Type B pancreatic cell (in vitro differentiated cells): ENCODE measurements around the gene XYLT1. TPM values are rescaled to one million over a fixed set of nuclear protein-coding genes. Genes with fewer than 3 reads are reported as not detected.

Source experiments
- DNase-seq: peaks from one replicate; pipeline ENCODE4 v3.0.0; 2021; ENCODE audit warnings: mixed read lengths; ENCODE audit not compliant: unreplicated experiment; ENCODE audit errors: extremely low spot score
- H3K27ac Mint-ChIP-seq: 2 replicates; pipeline ENCODE4 v1.8.0; 2021; ENCODE audit warnings: mild to moderate bottlenecking, mixed read lengths
- H3K27me3 Mint-ChIP-seq: 2 replicates; pipeline ENCODE4 v1.8.0; 2021; ENCODE audit warnings: mixed read lengths
- H3K36me3 Mint-ChIP-seq: 2 replicates; pipeline ENCODE4 v1.8.0; 2021; ENCODE audit warnings: mixed read lengths
- H3K4me1 Mint-ChIP-seq: one replicate; pipeline ENCODE4 v1.8.0; 2021; ENCODE audit warnings: mixed read lengths; ENCODE audit not compliant: unreplicated experiment
- H3K4me3 Mint-ChIP-seq: 2 replicates; pipeline ENCODE4 v1.8.0; 2021; ENCODE audit warnings: mild to moderate bottlenecking, mixed read lengths
- H3K9me3 Mint-ChIP-seq: 2 replicates; pipeline ENCODE4 v1.8.0; 2021; ENCODE audit warnings: mixed read lengths
- total RNA-seq: library from RNA; stranded (reverse); gene quantifications from 2 replicates; pipeline ENCODE4 v1.2.1, GENCODE V29; 2021; ENCODE audit warnings: low replicate concordance
- TF ChIP-seq, protein P1 (sequence below): fragments of 200-600 bp; sonication (generic); conservative IDR thresholded peaks from 2 replicates; pipeline ENCODE4 v1.5.0; 2021; ENCODE audit warnings: antibody characterized with exemption, mild to moderate bottlenecking

The XYLT1 gene
- total RNA-seq, 1 donor from 2014 or later: 14.9 TPM

- Mint-ChIP-seq H3K36me3 (no peaks in the 10 kb centered on the region), H3K4me1 (peaks cover 40% of the 10 kb centered on the region), H3K27ac (no peak overlapping the region), H3K27me3 (peaks cover 7% of the 10 kb centered on the region), H3K4me3 (peak overlapping the region; percentile 44), H3K9me3 (no peaks in the 10 kb centered on the region)
- TF ChIP-seq, protein P1, sequence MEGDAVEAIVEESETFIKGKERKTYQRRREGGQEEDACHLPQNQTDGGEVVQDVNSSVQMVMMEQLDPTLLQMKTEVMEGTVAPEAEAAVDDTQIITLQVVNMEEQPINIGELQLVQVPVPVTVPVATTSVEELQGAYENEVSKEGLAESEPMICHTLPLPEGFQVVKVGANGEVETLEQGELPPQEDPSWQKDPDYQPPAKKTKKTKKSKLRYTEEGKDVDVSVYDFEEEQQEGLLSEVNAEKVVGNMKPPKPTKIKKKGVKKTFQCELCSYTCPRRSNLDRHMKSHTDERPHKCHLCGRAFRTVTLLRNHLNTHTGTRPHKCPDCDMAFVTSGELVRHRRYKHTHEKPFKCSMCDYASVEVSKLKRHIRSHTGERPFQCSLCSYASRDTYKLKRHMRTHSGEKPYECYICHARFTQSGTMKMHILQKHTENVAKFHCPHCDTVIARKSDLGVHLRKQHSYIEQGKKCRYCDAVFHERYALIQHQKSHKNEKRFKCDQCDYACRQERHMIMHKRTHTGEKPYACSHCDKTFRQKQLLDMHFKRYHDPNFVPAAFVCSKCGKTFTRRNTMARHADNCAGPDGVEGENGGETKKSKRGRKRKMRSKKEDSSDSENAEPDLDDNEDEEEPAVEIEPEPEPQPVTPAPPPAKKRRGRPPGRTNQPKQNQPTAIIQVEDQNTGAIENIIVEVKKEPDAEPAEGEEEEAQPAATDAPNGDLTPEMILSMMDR: no peak
- DNase-seq: no peak
Measured at GRCh38 chr16:17377360-17378324, 93.1 kb downstream of the XYLT1 start.

DNA sequence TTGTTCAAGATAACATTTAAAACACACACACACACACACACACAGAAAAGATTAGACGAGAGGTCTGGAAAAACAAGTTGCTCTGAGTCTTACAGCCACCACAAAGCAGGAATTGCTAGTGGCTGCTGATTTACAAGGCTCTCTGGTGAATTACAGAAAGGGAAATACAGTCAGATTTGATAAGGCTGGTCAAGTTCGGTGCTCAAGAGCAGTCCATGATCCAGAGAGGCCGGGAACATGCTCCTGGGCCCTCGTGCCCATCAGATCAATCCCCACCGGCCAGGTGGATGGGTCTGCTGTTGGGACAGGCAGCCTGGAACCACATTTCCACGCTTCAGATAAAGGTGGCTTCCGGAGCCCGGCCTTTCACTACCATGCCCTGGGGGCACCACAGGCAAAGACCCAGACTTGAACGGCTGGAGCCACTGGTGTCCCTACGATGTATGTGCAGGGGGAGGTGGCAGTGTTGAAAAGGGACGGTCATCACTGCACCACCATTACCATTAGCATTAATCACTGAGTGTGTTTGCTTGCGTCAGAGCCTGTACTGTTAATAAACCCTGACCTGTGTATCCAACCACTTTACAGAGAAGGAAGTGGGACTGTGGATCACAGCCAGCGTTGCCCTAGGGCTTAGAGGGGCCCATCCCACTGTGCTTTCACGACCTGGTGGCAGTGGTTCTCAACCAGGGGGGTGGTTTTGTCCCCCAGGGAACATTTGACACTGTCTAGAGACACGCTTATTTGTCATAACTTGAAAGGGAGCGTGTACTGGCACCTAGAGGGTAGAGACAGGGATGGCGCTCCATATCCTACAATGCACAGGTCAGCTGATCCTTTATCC, 95.1 kb downstream of the XYLT1 start:
- Mint-ChIP-seq H3K36me3 (no peaks in the 10 kb centered on the region), H3K27ac (peak overlapping the region; percentile 70), H3K4me1 (peaks cover 37% of the 10 kb centered on the region), H3K4me3 (peak overlapping the region; percentile 20), H3K27me3 (peaks cover 4% of the 10 kb centered on the region), H3K9me3 (no peaks in the 10 kb centered on the region)
- TF ChIP-seq, protein P1: no peak
- no peak for DNase-seq

DNA sequence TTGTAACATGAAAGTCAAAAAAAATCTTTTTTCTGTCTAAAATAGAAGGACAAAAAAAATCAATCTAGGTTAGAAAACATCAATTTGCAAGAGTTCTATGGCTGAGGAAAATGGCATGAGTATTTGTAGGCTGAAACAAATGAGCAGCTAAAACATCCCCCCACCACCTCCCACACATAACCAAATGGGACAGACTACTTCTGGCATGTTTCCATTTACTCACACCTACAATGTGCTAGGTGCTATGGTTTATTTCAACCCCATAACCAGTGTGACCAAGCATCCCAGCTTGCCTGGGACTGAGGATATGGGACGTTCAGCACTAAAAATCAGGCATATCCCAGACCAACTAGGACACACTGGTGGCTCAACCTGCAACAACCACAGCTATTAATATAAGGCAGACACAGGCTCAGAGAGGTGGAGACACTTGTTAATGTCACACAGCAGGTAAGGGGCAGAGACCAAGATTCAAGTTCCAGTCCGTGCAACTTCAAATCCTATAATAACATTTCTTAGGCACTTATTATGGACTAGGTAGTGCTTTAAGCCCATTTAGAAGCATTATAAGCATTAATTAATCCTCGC, 96.0 kb downstream of the XYLT1 start:
- peaks cover 41% of the 10 kb centered on the region for H3K4me1 Mint-ChIP-seq
- no peaks in the 10 kb centered on the region for H3K36me3 Mint-ChIP-seq
- TF ChIP-seq, protein P1: no peak
- peaks cover 3% of the 10 kb centered on the region for H3K27me3 Mint-ChIP-seq
- H3K27ac Mint-ChIP-seq: no peak overlapping the region
- H3K9me3 Mint-ChIP-seq: no peaks in the 10 kb centered on the region
- H3K4me3 Mint-ChIP-seq: no peak overlapping the region
- no peak for DNase-seq

- no peaks in the 10 kb centered on the region for H3K36me3 Mint-ChIP-seq
- TF ChIP-seq, protein P1: no peak
- peaks cover 3% of the 10 kb centered on the region for H3K27me3 Mint-ChIP-seq
- H3K4me3 Mint-ChIP-seq: no peak overlapping the region
- peak overlapping the region; percentile 44 for H3K27ac Mint-ChIP-seq
- H3K4me1 Mint-ChIP-seq: peaks cover 35% of the 10 kb centered on the region
- no peak for DNase-seq
- H3K9me3 Mint-ChIP-seq: no peaks in the 10 kb centered on the region
Measured at GRCh38 chr16:17373533-17373932, 97.2 kb downstream of the XYLT1 start.

- H3K27ac Mint-ChIP-seq: no peak overlapping the region
- H3K9me3 Mint-ChIP-seq: no peaks in the 10 kb centered on the region
- TF ChIP-seq, protein P1: no peak
- peaks cover 3% of the 10 kb centered on the region for H3K27me3 Mint-ChIP-seq
- DNase-seq: no peak
- H3K36me3 Mint-ChIP-seq: no peaks in the 10 kb centered on the region
- no peak overlapping the region for H3K4me3 Mint-ChIP-seq
- peaks cover 34% of the 10 kb centered on the region for H3K4me1 Mint-ChIP-seq
Measured at GRCh38 chr16:17372386-17372785, 98.4 kb downstream of the XYLT1 start.
